GM10847 (cell line): ENCODE results near the gene CRIP3.

ENCODE experiments used
- POLR2A ChIP-seq: IDR thresholded peaks from 2 replicates; pipeline ENCODE4 v1.6.1; 2011; ENCODE audit not compliant: insufficient read length; ENCODE audit errors: extremely low read depth

The CRIP3 gene

GRCh38 chr6:43308990-43309477 lies 408 bp upstream of the CRIP3 start:
- no peak for TF ChIP-seq POLR2A

GRCh38 chr6:43307451-43308100 lies 1.1 kb downstream of the CRIP3 start:
- TF ChIP-seq POLR2A, result no peak

GRCh38 chr6:43306086-43306485 lies 2.5 kb downstream of the CRIP3 start:
- no peak for TF ChIP-seq POLR2A

- TF ChIP-seq POLR2A, result no peak
Measured at GRCh38 chr6:43304882-43305281, 3.7 kb downstream of the CRIP3 start.

- TF ChIP-seq POLR2A, result no peak
Measured at GRCh38 chr6:43304361-43304760, 4.3 kb downstream of the CRIP3 start.

GRCh38 chr6:43303751-43304331 lies 4.8 kb downstream of the CRIP3 start:
- no peak for TF ChIP-seq POLR2A

- TF ChIP-seq POLR2A, result no peak
Measured at GRCh38 chr6:43302126-43302525, 6.5 kb downstream of the CRIP3 start.

- no peak for TF ChIP-seq POLR2A
Measured at GRCh38 chr6:43301081-43301870, 7.3 kb downstream of the CRIP3 start.

- TF ChIP-seq POLR2A, result no peak
Measured at GRCh38 chr6:43299338-43300293, 9.0 kb downstream of the CRIP3 start.

GRCh38 chr6:43298565-43299337 lies 9.9 kb downstream of the CRIP3 start:
- TF ChIP-seq POLR2A, result no peak

GRCh38 chr6:43297644-43298564 lies 10.7 kb downstream of the CRIP3 start, which contains the start of gene SLC22A7:
TSS of gene SLC22A7 (plus strand) at chr6:43298260. CDS start at chr6:43298359, 99 bp downstream.
- TF ChIP-seq POLR2A, result no peak

GRCh38 chr6:43296780-43297497 lies 11.7 kb downstream of the CRIP3 start:
- no peak for TF ChIP-seq POLR2A
